ENCODE results near the gene MX1.

DNA sequence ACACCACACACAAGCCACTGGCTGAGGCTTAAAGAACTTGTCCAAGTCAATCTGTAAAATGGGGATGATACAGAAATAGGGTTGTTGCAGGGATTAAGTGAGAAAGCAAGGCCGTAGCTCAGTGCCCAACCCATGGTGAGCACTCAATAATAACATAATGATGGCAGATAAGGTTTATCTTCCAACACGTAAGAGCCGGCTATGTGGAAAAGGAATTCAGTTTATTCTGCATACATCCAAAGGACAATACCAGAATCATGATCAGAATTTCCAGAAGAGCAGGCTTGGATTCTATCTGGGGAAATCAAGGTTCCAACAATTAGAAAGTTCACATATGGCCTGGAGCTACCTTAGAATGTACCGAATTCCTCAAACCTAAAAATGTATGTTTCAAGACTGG lies 77.3 kb downstream of the MX1 start:
- TF ChIP-seq POLR2A (IDR thresholded peaks at IDR 0.05), result peak in 1 of 3 donors; percentile 1
- TF ChIP-seq, protein P1, sequence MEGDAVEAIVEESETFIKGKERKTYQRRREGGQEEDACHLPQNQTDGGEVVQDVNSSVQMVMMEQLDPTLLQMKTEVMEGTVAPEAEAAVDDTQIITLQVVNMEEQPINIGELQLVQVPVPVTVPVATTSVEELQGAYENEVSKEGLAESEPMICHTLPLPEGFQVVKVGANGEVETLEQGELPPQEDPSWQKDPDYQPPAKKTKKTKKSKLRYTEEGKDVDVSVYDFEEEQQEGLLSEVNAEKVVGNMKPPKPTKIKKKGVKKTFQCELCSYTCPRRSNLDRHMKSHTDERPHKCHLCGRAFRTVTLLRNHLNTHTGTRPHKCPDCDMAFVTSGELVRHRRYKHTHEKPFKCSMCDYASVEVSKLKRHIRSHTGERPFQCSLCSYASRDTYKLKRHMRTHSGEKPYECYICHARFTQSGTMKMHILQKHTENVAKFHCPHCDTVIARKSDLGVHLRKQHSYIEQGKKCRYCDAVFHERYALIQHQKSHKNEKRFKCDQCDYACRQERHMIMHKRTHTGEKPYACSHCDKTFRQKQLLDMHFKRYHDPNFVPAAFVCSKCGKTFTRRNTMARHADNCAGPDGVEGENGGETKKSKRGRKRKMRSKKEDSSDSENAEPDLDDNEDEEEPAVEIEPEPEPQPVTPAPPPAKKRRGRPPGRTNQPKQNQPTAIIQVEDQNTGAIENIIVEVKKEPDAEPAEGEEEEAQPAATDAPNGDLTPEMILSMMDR (IDR thresholded peaks at IDR 0.05), result no peak

Data from body of pancreas (tissue), 4 donors.